Retinal pigment epithelial cell (primary cell): ENCODE results near the gene AIFM3.

Experiments
- DNase-seq: peaks from one replicate; pipeline ENCODE4 v3.0.0-alpha.2; 2010; ENCODE audit warnings: low read depth
- H3K4me3 ChIP-seq: 2 replicates; pipeline ENCODE4 v1.5.1; 2011; ENCODE audit warnings: mild to moderate bottlenecking, low read length, control low read depth, moderate library complexity
- TF ChIP-seq, protein P1 (sequence below): conservative IDR thresholded peaks from 2 replicates; pipeline ENCODE4 v1.5.1; 2011; ENCODE audit warnings: low read depth, low read length, control low read depth, inconsistent platforms

Gene AIFM3

DNA sequence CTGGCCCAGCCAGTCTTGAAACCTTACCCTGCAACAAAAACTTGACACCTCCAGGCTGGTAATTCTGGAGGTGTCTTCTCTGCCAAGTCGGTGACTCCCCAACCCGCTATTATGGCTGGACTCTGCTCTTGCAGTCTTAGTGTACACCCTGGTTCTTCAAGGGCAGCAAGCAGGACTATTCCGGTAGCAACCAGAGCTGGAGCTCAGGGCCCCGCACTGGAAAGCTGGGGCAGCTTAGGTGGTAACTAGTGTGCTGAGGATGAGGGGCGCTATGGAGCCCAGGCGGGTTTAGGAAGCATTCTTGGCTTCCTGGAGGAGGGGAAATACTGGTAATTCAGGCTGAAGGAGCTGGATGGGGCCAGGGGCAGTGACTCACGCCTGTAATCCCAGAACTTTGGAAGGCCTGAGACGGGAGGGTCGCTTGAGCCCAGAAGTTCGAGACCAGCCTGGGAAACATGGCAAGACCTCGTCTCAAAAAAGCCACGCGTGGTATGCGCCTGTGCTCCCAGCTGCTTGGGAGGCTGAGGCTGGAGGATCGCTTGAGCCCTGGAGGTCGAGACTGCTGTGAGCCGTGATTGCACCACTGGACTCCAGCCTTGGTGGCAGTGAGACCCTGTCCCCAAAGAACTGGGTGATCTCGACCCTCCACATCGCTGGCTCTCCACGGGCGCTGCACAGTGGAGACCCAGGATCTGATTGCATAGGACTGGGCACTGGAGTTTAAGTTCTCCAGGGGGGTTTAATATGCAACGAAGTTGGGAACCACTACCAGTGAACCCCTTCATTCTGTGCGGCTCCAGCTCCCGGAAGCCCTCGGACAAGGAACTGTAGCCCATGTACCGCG is 10.6 kb upstream of the AIFM3 start:
- TF ChIP-seq, protein P1, sequence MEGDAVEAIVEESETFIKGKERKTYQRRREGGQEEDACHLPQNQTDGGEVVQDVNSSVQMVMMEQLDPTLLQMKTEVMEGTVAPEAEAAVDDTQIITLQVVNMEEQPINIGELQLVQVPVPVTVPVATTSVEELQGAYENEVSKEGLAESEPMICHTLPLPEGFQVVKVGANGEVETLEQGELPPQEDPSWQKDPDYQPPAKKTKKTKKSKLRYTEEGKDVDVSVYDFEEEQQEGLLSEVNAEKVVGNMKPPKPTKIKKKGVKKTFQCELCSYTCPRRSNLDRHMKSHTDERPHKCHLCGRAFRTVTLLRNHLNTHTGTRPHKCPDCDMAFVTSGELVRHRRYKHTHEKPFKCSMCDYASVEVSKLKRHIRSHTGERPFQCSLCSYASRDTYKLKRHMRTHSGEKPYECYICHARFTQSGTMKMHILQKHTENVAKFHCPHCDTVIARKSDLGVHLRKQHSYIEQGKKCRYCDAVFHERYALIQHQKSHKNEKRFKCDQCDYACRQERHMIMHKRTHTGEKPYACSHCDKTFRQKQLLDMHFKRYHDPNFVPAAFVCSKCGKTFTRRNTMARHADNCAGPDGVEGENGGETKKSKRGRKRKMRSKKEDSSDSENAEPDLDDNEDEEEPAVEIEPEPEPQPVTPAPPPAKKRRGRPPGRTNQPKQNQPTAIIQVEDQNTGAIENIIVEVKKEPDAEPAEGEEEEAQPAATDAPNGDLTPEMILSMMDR: peak; percentile 21
- DNase-seq: no peak
- H3K4me3 ChIP-seq: peak overlapping the region; percentile 74

DNA sequence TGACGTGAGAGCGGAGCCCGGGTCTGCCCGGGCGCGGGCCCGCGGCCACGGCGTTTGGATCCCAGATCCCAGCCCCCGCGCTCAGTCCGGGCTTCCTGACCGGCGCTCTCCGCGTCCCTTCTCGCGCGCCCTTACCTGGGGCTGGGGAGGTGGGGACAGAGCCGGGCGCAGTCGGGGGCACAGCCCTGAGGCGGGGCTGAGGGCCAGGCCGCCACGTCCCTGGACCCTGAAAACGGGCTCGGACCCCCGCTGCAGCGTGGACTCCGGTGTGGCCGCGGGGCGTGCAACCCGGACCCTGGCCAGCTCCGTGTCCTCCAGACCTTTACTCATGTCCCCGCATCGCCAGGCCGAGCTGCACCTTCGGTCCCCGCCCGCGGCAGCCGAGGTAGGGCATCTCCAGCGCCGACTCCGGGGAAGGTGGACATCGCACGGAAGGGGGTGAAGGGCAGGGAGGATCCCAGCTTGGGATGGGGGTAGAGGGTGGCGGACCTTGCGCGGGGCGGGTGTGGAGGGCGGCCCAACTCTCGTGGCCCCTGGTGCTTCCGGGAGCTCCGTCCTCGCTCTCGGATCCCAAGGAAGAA is 9.9 kb upstream of the AIFM3 start:
- H3K4me3 ChIP-seq: peak overlapping the region; percentile 74
- TF ChIP-seq, protein P1: no peak
- no peak for DNase-seq

DNA sequence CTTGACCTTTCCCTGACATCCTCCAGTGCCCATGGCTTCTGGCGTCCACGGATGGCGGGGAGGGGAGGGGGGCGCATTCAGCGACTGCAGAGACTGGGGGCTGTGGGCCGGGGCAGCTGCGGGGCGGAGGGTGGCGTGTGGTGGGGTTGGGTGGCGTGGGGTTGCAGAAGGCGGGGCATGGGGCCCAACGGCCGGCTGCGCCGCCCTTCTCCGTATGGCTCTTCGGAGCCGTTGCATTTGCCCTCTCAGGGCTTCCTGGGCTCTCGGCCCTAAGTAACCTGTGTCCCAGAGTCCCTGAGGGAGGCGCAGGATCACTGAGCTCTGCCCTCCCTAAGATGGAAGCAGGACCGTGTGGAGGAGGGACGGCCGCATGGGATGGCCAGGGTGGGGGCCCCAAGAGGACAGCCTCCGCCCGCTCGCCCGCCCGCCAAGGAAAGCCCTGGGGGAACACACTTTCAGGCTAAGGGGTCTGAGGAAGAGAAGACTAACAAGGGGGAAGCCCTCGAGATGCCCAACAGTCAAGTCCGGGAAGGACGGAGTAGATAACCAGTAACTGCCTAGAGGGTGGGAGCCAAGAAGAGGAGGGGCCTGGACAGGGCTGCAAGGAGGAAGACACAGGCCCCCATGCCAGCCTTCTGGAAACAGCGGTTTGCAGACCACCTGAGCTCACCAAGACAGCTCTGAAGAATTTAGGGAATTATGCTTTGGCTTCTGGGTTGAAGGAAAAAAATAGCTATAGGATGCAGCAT is 9.2 kb upstream of the AIFM3 start:
- peak overlapping the region; percentile 74 for H3K4me3 ChIP-seq
- no peak for DNase-seq
- TF ChIP-seq, protein P1: no peak

DNA sequence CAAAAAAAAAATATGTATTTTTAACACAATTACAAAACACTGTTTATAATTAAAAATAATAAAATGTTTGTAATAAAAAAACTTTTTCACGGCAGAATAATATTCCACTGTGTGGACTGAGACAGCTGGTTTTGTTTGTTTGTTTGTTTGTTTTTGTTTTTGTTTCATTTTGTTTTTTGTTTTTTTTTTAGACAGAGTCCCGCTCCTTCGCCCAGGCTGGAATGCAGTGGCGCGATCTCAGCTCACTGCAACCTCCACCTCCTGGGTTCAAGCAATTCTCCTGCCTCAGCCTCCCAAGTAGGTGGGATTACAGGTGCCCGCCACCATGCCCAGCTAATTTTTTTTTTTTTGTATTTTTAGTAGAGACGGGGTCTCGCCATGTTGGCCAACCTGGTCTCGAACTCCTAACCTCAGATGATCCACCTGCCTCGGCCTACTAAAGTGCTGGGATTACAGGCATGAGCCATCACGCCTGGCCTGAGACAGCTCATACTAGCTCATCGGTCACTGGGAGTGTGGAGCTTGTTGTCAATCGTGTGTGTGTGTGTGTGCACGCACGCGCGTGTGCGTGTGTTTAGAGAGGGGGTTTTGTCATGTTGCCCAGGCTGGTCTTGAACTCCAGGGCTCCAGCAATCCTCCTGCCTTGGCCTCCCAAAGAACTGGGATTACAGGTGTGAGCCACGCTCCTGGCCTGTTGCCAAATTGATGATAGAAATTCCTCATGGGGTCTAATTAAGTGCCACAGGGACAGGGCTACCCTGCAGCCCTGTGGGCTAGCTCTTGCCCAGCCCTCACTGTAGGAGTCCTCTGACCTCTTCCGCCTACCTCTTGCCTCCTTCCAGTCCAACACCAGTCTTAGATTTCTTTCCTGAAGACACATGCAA is 7.2 kb upstream of the AIFM3 start:
- H3K4me3 ChIP-seq: no peak overlapping the region
- TF ChIP-seq, protein P1: no peak
- no peak for DNase-seq

DNA sequence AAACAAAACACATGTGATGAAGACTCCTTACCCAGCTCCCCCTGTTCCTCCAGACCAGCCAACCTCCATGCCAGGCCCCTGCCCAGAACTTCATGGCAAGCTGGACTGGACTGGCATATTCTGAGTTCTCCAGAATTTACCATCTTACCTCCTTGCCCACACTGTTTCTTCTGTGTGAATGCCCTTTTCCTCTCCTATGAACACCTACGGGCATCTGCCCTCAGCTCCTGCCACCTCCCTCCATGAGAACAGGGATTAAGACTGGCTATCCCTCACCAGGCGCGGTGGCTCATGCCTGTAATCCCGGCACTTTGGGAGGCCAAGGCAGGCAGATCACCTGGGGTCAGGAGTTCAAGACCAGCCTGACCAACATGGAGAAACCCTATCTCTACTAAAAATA is 6.4 kb upstream of the AIFM3 start:
- TF ChIP-seq, protein P1: no peak
- no peak for DNase-seq
- H3K4me3 ChIP-seq: no peak overlapping the region

DNA sequence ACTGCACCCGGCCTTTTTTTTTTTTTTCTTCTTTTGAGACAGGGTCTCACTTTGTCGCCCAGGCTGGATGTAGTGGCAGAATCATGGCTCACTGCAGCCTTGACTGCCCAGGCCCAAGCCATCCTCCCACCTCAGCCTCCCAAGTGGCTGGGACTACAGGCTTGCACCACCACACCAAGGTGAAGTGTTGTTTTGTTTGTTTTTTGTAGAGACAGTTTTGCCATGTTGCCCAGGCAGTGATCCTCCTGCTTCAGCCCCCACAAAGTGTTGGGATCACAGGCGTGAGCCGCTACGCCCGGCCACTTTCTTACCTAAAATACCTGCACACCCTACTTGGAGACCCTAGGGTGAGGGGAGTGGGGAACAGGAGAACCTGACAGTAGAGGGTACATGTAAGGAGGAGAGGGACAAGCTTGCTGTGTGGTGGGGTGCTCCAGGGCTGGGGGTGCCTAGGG is 4.5 kb upstream of the AIFM3 start:
- DNase-seq: no peak
- no peak overlapping the region for H3K4me3 ChIP-seq
- TF ChIP-seq, protein P1: no peak
